ENCODE results near the gene CTSE.

DNA sequence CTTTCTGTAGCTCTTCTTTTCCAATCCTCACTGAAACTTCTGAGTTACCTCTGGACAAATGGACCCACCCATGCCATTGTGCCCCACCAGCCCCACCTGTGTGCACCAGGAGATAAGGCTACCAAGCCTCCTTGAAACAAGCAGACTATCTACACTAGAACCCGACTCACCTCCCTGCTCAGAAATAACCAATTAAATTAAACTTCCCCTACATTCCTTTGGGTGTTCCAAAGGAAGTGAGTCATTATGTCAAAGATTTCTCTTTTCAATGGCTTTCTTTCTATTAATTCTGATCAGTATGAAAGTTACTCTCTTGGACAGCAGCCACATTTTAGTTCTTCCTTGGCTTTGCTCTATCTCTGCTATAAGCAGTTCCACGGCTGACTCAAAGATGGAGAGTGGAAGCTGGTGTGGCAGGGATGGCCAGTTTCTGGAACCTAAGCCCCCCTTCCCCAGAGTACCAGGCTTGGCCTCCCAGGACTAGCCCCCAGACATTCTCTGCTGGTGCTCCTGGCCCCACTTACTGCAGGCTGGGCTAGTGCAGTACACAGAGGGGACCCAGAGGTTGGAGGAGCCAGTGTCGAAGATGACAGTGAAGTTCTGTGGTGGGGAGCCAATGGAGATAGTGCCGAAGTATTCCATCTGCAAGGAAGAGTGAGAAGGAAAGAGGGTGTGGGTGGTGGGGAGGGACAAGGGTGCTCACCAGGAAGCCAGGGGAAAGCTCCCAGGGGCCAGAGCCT is 1.9 kb downstream of the CTSE start:
- no peak for TF ChIP-seq CTCF (IDR thresholded peaks at IDR 0.05)
- TF ChIP-seq POLR2A (IDR thresholded peaks at IDR 0.05; ENCODE audit: low read depth) = no peak

Measured in esophagus muscularis mucosa (tissue), 3 donors.